HG02571 (cell line): ENCODE results near the gene DNAH10.
"Not testable (repeated sequence)": the region's sequence is repeated elsewhere in the genome, so short reads cannot be mapped to it uniquely, and the experiment has no call there.

ENCODE experiments used
- ATAC-seq: cut with Tn5 transposase; IDR thresholded peaks from one replicate; pipeline ENCODE4 v1.9.1; 2021; ENCODE audit warnings: mild to moderate bottlenecking, moderate library complexity; ENCODE audit not compliant: unreplicated experiment

DNAH10 gene

GRCh38 chr12:123900871-123901376, 138.8 kb downstream of the DNAH10 start:
- no peak for ATAC-seq

GRCh38 chr12:123902821-123903220, 140.7 kb downstream of the DNAH10 start:
- no peak for ATAC-seq

GRCh38 chr12:123903301-123904065, 141.4 kb downstream of the DNAH10 start:
- ATAC-seq, result no peak

GRCh38 chr12:123905319-123905925, 143.3 kb downstream of the DNAH10 start:
- ATAC-seq, result no peak

GRCh38 chr12:123906711-123907420, 144.8 kb downstream of the DNAH10 start:
- no peak for ATAC-seq

- ATAC-seq, result no peak
Measured at GRCh38 chr12:123907726-123908476, 145.8 kb downstream of the DNAH10 start.

- ATAC-seq, result no peak
Measured at GRCh38 chr12:123908884-123909725, 147.0 kb downstream of the DNAH10 start.

GRCh38 chr12:123910057-123910456, 148.0 kb downstream of the DNAH10 start:
- no peak for ATAC-seq

- no peak for ATAC-seq
Measured at GRCh38 chr12:123910761-123911193, 148.7 kb downstream of the DNAH10 start.

GRCh38 chr12:123911672-123912409, 149.7 kb downstream of the DNAH10 start:
- not testable (repeated sequence) for ATAC-seq

GRCh38 chr12:123912415-123913380, 150.6 kb downstream of the DNAH10 start:
- no peak for ATAC-seq

- ATAC-seq, result no peak
Measured at GRCh38 chr12:123914726-123915333, 152.7 kb downstream of the DNAH10 start.

GRCh38 chr12:123916729-123917128, 154.6 kb downstream of the DNAH10 start:
- ATAC-seq, result no peak

GRCh38 chr12:123917337-123917850, 155.3 kb downstream of the DNAH10 start:
- ATAC-seq, result no peak

- no peak for ATAC-seq
Measured at GRCh38 chr12:123919980-123920360, 157.9 kb downstream of the DNAH10 start.

- no peak for ATAC-seq
Measured at GRCh38 chr12:123923038-123923437, 160.9 kb downstream of the DNAH10 start.

GRCh38 chr12:123923927-123924326, 161.8 kb downstream of the DNAH10 start:
- ATAC-seq, result no peak

- no peak for ATAC-seq
Measured at GRCh38 chr12:123924539-123924938, 162.4 kb downstream of the DNAH10 start.
